Kidney epithelial cell (primary cell): ENCODE results near the gene ENC1. TPM values are rescaled to one million over a fixed set of nuclear protein-coding genes. Genes with fewer than 3 reads are reported as not detected.

Source experiments
- DNase-seq: peaks from one replicate; pipeline ENCODE4 v3.0.0-alpha.2; 2010; ENCODE audit warnings: low read depth
- H3K27me3 ChIP-seq: 2 replicates; pipeline ENCODE4 v1.6.0; 2011; ENCODE audit warnings: low read length; ENCODE audit not compliant: control insufficient read depth, insufficient read depth
- H3K36me3 ChIP-seq: 2 replicates; pipeline ENCODE4 v1.5.1; 2011; ENCODE audit warnings: low read length; ENCODE audit not compliant: control insufficient read depth, insufficient read depth
- H3K4me3 ChIP-seq: 2 replicates; pipeline ENCODE4 v1.5.1; 2011; ENCODE audit warnings: low read depth, mild to moderate bottlenecking, control low read depth, low read length
- CTCF ChIP-seq: IDR thresholded peaks from 2 replicates; pipeline ENCODE4 v1.5.1; 2011; ENCODE audit warnings: mild to moderate bottlenecking, moderate library complexity, low read length, control low read depth, inconsistent platforms; ENCODE audit not compliant: insufficient read depth, poor library complexity, severe bottlenecking
- total RNA-seq: library from RNA; depleted of rRNA; stranded (reverse); fragments of >200 nt; gene quantifications from 2 replicates; pipeline ENCODE4 v1.2.3, GENCODE V29; 2015

Gene ENC1
- total RNA-seq, 1 donor from 2014 or later, result 72.5 TPM

- H3K36me3 ChIP-seq, result no peaks in the 10 kb centered on the region
- TF ChIP-seq CTCF, result no peak
- no peak for DNase-seq
- no peak overlapping the region for H3K4me3 ChIP-seq
- H3K27me3 ChIP-seq, result no peaks in the 10 kb centered on the region
These were observed 46.1 kb downstream of the ENC1 start for GRCh38 chr5:74594137-74595040.

GRCh38 chr5:74589204-74590056 lies 51.1 kb downstream of the ENC1 start:
- no peaks in the 10 kb centered on the region for H3K27me3 ChIP-seq
- no peaks in the 10 kb centered on the region for H3K36me3 ChIP-seq
- no peak for TF ChIP-seq CTCF
- no peak overlapping the region for H3K4me3 ChIP-seq
- no peak for DNase-seq

GRCh38 chr5:74588415-74588814 lies 52.1 kb downstream of the ENC1 start:
- no peak for TF ChIP-seq CTCF
- DNase-seq, result no peak
- Histone ChIP-seq H3K36me3 (no peaks in the 10 kb centered on the region), H3K27me3 (no peaks in the 10 kb centered on the region), H3K4me3 (no peak overlapping the region)

- no peak overlapping the region for H3K4me3 ChIP-seq
- no peak for TF ChIP-seq CTCF
- H3K27me3 ChIP-seq, result no peaks in the 10 kb centered on the region
- DNase-seq, result no peak
- no peaks in the 10 kb centered on the region for H3K36me3 ChIP-seq
These were observed 52.6 kb downstream of the ENC1 start for GRCh38 chr5:74587890-74588289.

- no peak overlapping the region for H3K4me3 ChIP-seq
- no peaks in the 10 kb centered on the region for H3K27me3 ChIP-seq
- no peak for TF ChIP-seq CTCF
- no peak for DNase-seq
- no peaks in the 10 kb centered on the region for H3K36me3 ChIP-seq
These were observed 53.2 kb downstream of the ENC1 start for GRCh38 chr5:74587300-74587699.
